SU-DHL-6 (cell line): ENCODE measurements around the gene ZSCAN10.

Experiments
- H2AFZ ChIP-seq: fragments of 200-600 bp; sonication (generic); 2 replicates; pipeline ENCODE4 v1.6.1; 2014; ENCODE audit warnings: low read depth, mild to moderate bottlenecking, moderate library complexity, mixed read lengths, antibody characterized with exemption, low read length; ENCODE audit not compliant: severe bottlenecking
- H3F3A ChIP-seq: fragments of 200-600 bp; shearing (Covaris generic); 2 replicates; pipeline ENCODE4 v1.6.0; 2016; ENCODE audit warnings: antibody characterized with exemption, mild to moderate bottlenecking; ENCODE audit not compliant: insufficient read depth
- H3K27ac ChIP-seq: fragments of 200-600 bp; sonication (generic); 2 replicates; pipeline ENCODE4 v1.5.1; 2016; ENCODE audit warnings: low read depth, mild to moderate bottlenecking, low read length, moderate library complexity, mixed read lengths
- H3K27me3 ChIP-seq: fragments of 200-600 bp; sonication (generic), shearing (Covaris generic); 2 replicates; pipeline ENCODE4 v1.6.0; 2014; ENCODE audit warnings: mild to moderate bottlenecking, low read length
- H3K36me3 ChIP-seq: fragments of 200-600 bp; sonication (generic); 2 replicates; pipeline ENCODE4 v1.6.1; 2014; ENCODE audit warnings: mild to moderate bottlenecking, low read length, mixed read lengths
- H3K4me2 ChIP-seq: fragments of 300-600, 200-600 bp; shearing (Covaris generic), sonication (generic); 2 replicates; pipeline ENCODE4 v1.6.0; 2014; ENCODE audit warnings: low read length, low read depth, mild to moderate bottlenecking; ENCODE audit not compliant: poor library complexity, severe bottlenecking
- H3K4me3 ChIP-seq: fragments of 200-600 bp; sonication (generic); 2 replicates; pipeline ENCODE4 v1.5.1; 2014; ENCODE audit warnings: antibody characterized with exemption, low read length, mild to moderate bottlenecking, mixed read lengths; ENCODE audit not compliant: insufficient read depth, poor library complexity, severe bottlenecking
- H3K79me2 ChIP-seq: fragments of 200-600 bp; sonication (generic); 2 replicates; pipeline ENCODE4 v1.6.1; 2014; ENCODE audit warnings: mild to moderate bottlenecking, low read length, moderate library complexity; ENCODE audit not compliant: insufficient read depth
- H3K9ac ChIP-seq: fragments of 200-600 bp; sonication (generic); 2 replicates; pipeline ENCODE4 v1.7.0; 2014; ENCODE audit warnings: mild to moderate bottlenecking, low read length
- H3K9me2 ChIP-seq: fragments of 200-600 bp; sonication (generic); replicated peaks from 2 replicates; pipeline ENCODE4 v1.6.1; 2014; ENCODE audit warnings: low read length; ENCODE audit not compliant: insufficient read depth
- H3K9me3 ChIP-seq: fragments of 200-600 bp; sonication (generic); 2 replicates; pipeline ENCODE4 v1.6.1; 2014; ENCODE audit warnings: low read length, mixed read lengths; ENCODE audit not compliant: insufficient read depth
- H4K20me1 ChIP-seq: fragments of 200-600 bp; sonication (generic); 2 replicates; pipeline ENCODE4 v1.6.1; 2014; ENCODE audit warnings: low read depth, mild to moderate bottlenecking, antibody characterized with exemption, low read length, moderate library complexity, mixed read lengths
- EZH2phosphoT487 ChIP-seq: fragments of 200-600 bp; sonication (generic), shearing (Covaris generic); conservative IDR thresholded peaks from 2 replicates; pipeline ENCODE4 v1.6.1; 2018; ENCODE audit warnings: mild to moderate bottlenecking, antibody characterized with exemption, low read length, moderate library complexity, mixed read lengths
- TF ChIP-seq, protein P1 (sequence below): fragments of 200-600 bp; sonication (generic); IDR thresholded peaks from one replicate; pipeline ENCODE4 v1.5.1; 2017; ENCODE audit warnings: antibody characterized with exemption, mild to moderate bottlenecking, low read length, moderate library complexity; ENCODE audit not compliant: insufficient read depth, poor library complexity, severe bottlenecking

ZSCAN10 gene

DNA sequence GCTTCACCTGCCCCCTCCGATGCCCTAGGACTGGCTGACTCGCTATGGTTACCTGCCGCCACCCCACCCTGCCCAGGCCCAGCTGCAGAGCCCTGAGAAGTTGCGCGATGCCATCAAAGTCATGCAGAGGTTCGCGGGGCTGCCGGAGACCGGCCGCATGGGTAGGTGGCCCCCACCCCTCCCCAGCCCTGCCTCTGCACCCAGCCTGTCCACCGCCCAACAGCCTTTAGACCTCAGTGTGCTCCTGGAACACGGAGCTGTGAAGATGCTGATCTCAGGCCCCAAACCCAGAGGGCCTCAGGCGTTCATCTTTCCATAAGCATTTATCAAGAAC, 51.7 kb downstream of the ZSCAN10 start:
- Histone ChIP-seq H2AFZ (no peak overlapping the region), H4K20me1 (no peaks in the 10 kb centered on the region), H3K79me2 (no peaks in the 10 kb centered on the region), H3K9ac (no peak overlapping the region), H3K4me3 (no peak overlapping the region), H3K4me2 (no peak overlapping the region), H3K9me2 (no peaks in the 10 kb centered on the region), H3K36me3 (no peaks in the 10 kb centered on the region), H3K27me3 (no peaks in the 10 kb centered on the region), H3K27ac (no peak overlapping the region), H3K9me3 (no peaks in the 10 kb centered on the region), H3F3A (no peaks in the 10 kb centered on the region)
- TF ChIP-seq, protein P1, sequence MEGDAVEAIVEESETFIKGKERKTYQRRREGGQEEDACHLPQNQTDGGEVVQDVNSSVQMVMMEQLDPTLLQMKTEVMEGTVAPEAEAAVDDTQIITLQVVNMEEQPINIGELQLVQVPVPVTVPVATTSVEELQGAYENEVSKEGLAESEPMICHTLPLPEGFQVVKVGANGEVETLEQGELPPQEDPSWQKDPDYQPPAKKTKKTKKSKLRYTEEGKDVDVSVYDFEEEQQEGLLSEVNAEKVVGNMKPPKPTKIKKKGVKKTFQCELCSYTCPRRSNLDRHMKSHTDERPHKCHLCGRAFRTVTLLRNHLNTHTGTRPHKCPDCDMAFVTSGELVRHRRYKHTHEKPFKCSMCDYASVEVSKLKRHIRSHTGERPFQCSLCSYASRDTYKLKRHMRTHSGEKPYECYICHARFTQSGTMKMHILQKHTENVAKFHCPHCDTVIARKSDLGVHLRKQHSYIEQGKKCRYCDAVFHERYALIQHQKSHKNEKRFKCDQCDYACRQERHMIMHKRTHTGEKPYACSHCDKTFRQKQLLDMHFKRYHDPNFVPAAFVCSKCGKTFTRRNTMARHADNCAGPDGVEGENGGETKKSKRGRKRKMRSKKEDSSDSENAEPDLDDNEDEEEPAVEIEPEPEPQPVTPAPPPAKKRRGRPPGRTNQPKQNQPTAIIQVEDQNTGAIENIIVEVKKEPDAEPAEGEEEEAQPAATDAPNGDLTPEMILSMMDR = no peak
- TF ChIP-seq EZH2phosphoT487 = no peak

DNA sequence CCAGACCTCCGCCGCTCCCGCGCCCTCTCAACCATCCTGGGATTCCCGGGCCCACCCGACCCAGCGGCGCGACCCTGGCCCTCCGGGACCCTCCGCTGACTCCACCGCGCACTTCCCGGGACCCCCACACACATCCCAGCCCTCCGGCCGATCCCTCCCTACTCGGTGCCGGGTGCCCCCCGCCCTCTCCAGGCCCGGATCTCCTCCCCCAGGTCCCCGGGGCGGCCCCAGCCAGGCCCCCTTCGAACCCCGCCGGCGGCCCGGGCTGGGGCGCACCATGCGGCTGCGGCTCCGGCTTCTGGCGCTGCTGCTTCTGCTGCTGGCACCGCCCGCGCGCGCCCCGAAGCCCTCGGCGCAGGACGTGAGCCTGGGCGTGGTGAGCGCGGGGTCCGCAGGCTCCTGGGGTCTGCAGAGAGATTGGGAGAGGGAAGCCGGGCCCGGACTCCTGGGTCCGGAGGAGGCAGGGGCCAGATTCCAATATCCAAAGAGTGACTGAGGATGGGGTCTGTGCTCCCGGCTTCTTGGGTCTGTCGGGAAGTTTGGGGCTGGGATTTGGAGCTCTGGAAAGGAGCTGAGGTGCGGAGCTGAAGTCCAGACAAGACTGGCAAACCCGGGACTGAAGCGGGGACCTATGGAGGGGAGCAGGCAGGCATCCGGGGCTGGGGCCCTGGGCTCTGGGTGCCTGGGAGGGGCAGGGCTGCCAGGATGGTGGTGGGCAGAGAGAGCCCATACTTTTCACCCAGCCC, 52.3 kb downstream of the ZSCAN10 start:
- no peaks in the 10 kb centered on the region for H3K9me3 ChIP-seq
- TF ChIP-seq, protein P1 = no peak
- TF ChIP-seq EZH2phosphoT487 = no peak
- no peak overlapping the region for H3K9ac ChIP-seq
- no peaks in the 10 kb centered on the region for H3K36me3 ChIP-seq
- H3K4me3 ChIP-seq = no peak overlapping the region
- no peaks in the 10 kb centered on the region for H3F3A ChIP-seq
- H4K20me1 ChIP-seq = no peaks in the 10 kb centered on the region
- H2AFZ ChIP-seq = no peak overlapping the region
- no peaks in the 10 kb centered on the region for H3K27me3 ChIP-seq
- H3K79me2 ChIP-seq = no peaks in the 10 kb centered on the region
- H3K27ac ChIP-seq = no peak overlapping the region
- H3K9me2 ChIP-seq = no peaks in the 10 kb centered on the region
- H3K4me2 ChIP-seq = peak overlapping the region; percentile 49

DNA sequence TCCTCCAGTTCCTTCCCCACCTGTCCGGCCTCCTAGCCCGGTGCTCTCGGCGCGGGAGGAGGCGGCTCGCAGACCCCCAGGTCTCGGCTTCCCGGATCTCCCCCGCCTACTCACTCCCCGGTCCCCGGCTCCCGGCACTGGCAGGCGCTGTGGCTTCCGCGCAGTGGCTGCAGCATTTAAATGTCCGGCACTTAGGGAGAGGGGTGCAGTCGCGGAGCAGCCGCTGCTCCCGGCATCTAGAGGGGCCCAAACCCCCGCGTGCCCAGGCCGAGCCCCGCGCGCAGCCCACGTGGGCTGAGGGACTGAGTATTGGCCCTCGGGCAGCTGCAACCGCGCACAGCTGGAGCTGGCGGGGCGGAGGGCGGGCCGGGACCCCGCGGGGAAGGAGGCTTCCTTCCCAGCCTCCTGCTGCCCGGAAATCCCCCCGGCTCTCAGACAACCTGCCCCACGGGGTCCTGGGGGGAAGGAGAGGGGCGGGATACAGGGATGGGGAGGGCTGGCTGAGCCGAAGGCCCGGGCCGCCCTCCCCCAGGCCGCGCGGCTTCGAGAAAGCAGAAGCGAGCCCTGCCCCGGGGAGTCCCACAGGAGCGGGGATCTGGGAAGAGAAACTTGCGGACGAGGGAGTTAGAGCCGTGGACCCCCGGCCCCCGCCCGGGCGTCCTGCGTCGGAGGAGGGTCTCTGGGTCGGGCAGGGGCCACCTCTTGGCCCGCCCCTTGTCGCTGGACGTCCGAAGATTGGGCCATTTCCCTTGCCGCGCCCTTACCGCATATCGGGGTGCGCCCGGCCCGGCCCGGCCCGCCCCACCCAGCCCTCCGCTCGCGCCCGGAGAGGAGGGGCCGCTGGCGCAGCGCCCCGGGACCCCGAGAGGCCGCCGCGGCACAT, 53.1 kb downstream of the ZSCAN10 start, which contains the start of gene MMP25:
MMP25 (plus strand) TSS at position 804 of the 883 bp plus-strand sequence. CDS start 357 bp downstream, outside the sequence.
- H2AFZ ChIP-seq = no peak within 1 kb of the TSS
- H3K27ac ChIP-seq = no peak within 1 kb of the TSS
- H4K20me1 ChIP-seq = no peaks in the 10 kb centered on the region
- no peaks in the 10 kb centered on the region for H3K79me2 ChIP-seq
- H3K9ac ChIP-seq = peak within 1 kb of the TSS; percentile 28
- no peaks in the 10 kb centered on the region for H3K9me2 ChIP-seq
- H3K27me3 ChIP-seq = no peaks in the 10 kb centered on the region
- H3K4me2 ChIP-seq = peak within 1 kb of the TSS; percentile 49
- H3K4me3 ChIP-seq = peak within 1 kb of the TSS; percentile 25
- no peaks in the 10 kb centered on the region for H3K9me3 ChIP-seq
- no peaks in the 10 kb centered on the region for H3F3A ChIP-seq
- no peak; the same call in 1 of the 2 replicates for TF ChIP-seq EZH2phosphoT487
- TF ChIP-seq, protein P1 = no peak
- no peaks in the 10 kb centered on the region for H3K36me3 ChIP-seq
